SJCRH30 (cell line): ENCODE data around the gene QPCT. TPM values are rescaled to one million over a fixed set of nuclear protein-coding genes. Genes with fewer than 3 reads are reported as not detected.

ENCODE experiments used
- DNase-seq, 2 experiments: peaks; one replicate each; pipeline ENCODE4 v3.0.0-alpha.2; 2015 to 2020
- H3K27ac ChIP-seq: fragments of 250-450 bp; sonication (Bioruptor Pico); 2 replicates; pipeline ENCODE4 v1.5.1; 2020; ENCODE audit warnings: mild to moderate bottlenecking, moderate library complexity
- H3K27me3 ChIP-seq: fragments of 250-450 bp; sonication (Bioruptor Pico); 2 replicates; pipeline ENCODE4 v1.5.1; 2020; ENCODE audit warnings: mild to moderate bottlenecking, moderate library complexity
- H3K36me3 ChIP-seq: fragments of 250-450 bp; sonication (Bioruptor Pico); 2 replicates; pipeline ENCODE4 v1.5.1; 2020; ENCODE audit warnings: mild to moderate bottlenecking, moderate library complexity
- H3K4me1 ChIP-seq: fragments of 250-450 bp; sonication (Bioruptor Pico); 2 replicates; pipeline ENCODE4 v1.5.1; 2020; ENCODE audit warnings: mild to moderate bottlenecking, moderate library complexity
- H3K4me3 ChIP-seq: fragments of 250-450 bp; sonication (Bioruptor Pico); 2 replicates; pipeline ENCODE4 v1.5.1; 2020; ENCODE audit warnings: mild to moderate bottlenecking, moderate library complexity
- H3K9me3 ChIP-seq: fragments of 250-450 bp; sonication (Bioruptor Pico); replicated peaks from 2 replicates; pipeline ENCODE4 v1.5.1; 2020; ENCODE audit warnings: mild to moderate bottlenecking, moderate library complexity
- total RNA-seq: library from RNA; depleted of rRNA; stranded (reverse); fragments of >200 nt; shearing (Covaris generic); gene quantifications from 2 replicates; pipeline ENCODE4 v1.2.3, GENCODE V29; 2014

The QPCT gene
- total RNA-seq, 1 experiment from 2014 or later = 3.1 TPM

- Histone ChIP-seq H3K27me3 (no peaks in the 10 kb centered on the region; the same call in none of the 2 replicates), H3K4me1 (no peaks in the 10 kb centered on the region), H3K4me3 (no peak overlapping the region), H3K36me3 (no peaks in the 10 kb centered on the region), H3K9me3 (no peaks in the 10 kb centered on the region), H3K27ac (no peak overlapping the region)
- no peak for DNase-seq
Observed at GRCh38 chr2:37358466-37358865, 14.0 kb downstream of the QPCT start.

GRCh38 chr2:37361216-37361815 is 16.9 kb downstream of the QPCT start:
- Histone ChIP-seq H3K36me3 (no peaks in the 10 kb centered on the region), H3K9me3 (no peaks in the 10 kb centered on the region), H3K4me3 (no peak overlapping the region), H3K27me3 (no peaks in the 10 kb centered on the region; the same call in none of the 2 replicates), H3K4me1 (no peaks in the 10 kb centered on the region; the same call in 1 of the 2 replicates), H3K27ac (no peak overlapping the region)
- no peak for DNase-seq

- Histone ChIP-seq H3K4me1 (no peaks in the 10 kb centered on the region; the same call in 1 of the 2 replicates), H3K27me3 (no peaks in the 10 kb centered on the region; the same call in none of the 2 replicates), H3K4me3 (no peak overlapping the region), H3K9me3 (no peaks in the 10 kb centered on the region), H3K27ac (no peak overlapping the region), H3K36me3 (no peaks in the 10 kb centered on the region)
- DNase-seq = no peak
Observed at GRCh38 chr2:37361994-37362698, 17.7 kb downstream of the QPCT start.

GRCh38 chr2:37364351-37364750 is 19.9 kb downstream of the QPCT start:
- no peak for DNase-seq
- Histone ChIP-seq H3K4me1 (no peaks in the 10 kb centered on the region; the same call in 1 of the 2 replicates), H3K4me3 (no peak overlapping the region), H3K9me3 (no peaks in the 10 kb centered on the region), H3K36me3 (no peaks in the 10 kb centered on the region), H3K27ac (no peak overlapping the region), H3K27me3 (no peaks in the 10 kb centered on the region; the same call in none of the 2 replicates)

- Histone ChIP-seq H3K4me1 (no peaks in the 10 kb centered on the region; the same call in 1 of the 2 replicates), H3K27ac (no peak overlapping the region), H3K36me3 (no peaks in the 10 kb centered on the region), H3K27me3 (no peaks in the 10 kb centered on the region; the same call in none of the 2 replicates), H3K4me3 (no peak overlapping the region), H3K9me3 (no peaks in the 10 kb centered on the region)
- DNase-seq = no peak
Observed at GRCh38 chr2:37365669-37366068, 21.2 kb downstream of the QPCT start.

GRCh38 chr2:37366773-37367172 is 22.3 kb downstream of the QPCT start:
- DNase-seq = no peak
- no peaks in the 10 kb centered on the region for H3K9me3 ChIP-seq
- no peaks in the 10 kb centered on the region for H3K36me3 ChIP-seq

GRCh38 chr2:37367310-37367709 is 22.9 kb downstream of the QPCT start:
- Histone ChIP-seq H3K27me3 (no peaks in the 10 kb centered on the region), H3K4me3 (no peak overlapping the region), H3K9me3 (no peaks in the 10 kb centered on the region), H3K4me1 (no peaks in the 10 kb centered on the region; the same call in 1 of the 2 replicates), H3K27ac (no peak overlapping the region), H3K36me3 (no peaks in the 10 kb centered on the region)
- DNase-seq = no peak

More at GRCh38 chr2:37366773-37367172, 22.3 kb downstream of the QPCT start:
- no peaks in the 10 kb centered on the region; the same call in 1 of the 2 replicates for H3K27me3 ChIP-seq
- no peak overlapping the region for H3K27ac ChIP-seq
- H3K4me3 ChIP-seq = no peak overlapping the region
- H3K4me1 ChIP-seq = no peaks in the 10 kb centered on the region; the same call in 1 of the 2 replicates

- Histone ChIP-seq H3K36me3 (no peaks in the 10 kb centered on the region), H3K4me3 (no peak overlapping the region), H3K4me1 (no peaks in the 10 kb centered on the region; the same call in 1 of the 2 replicates), H3K27ac (no peak overlapping the region), H3K27me3 (no peaks in the 10 kb centered on the region), H3K9me3 (no peaks in the 10 kb centered on the region)
- no peak for DNase-seq
Observed at GRCh38 chr2:37367984-37368383, 23.6 kb downstream of the QPCT start.

GRCh38 chr2:37370666-37371065 is 26.2 kb downstream of the QPCT start:
- no peaks in the 10 kb centered on the region; the same call in 1 of the 2 replicates for H3K4me1 ChIP-seq
- H3K4me3 ChIP-seq = no peak overlapping the region
- H3K36me3 ChIP-seq = no peaks in the 10 kb centered on the region
- no peak for DNase-seq
- H3K27me3 ChIP-seq = no peaks in the 10 kb centered on the region
- H3K9me3 ChIP-seq = no peaks in the 10 kb centered on the region
- no peak overlapping the region for H3K27ac ChIP-seq

- Histone ChIP-seq H3K9me3 (no peaks in the 10 kb centered on the region), H3K27ac (no peak overlapping the region), H3K4me3 (no peak overlapping the region), H3K27me3 (no peaks in the 10 kb centered on the region), H3K36me3 (no peaks in the 10 kb centered on the region), H3K4me1 (peaks cover 2% of the 10 kb centered on the region; the same call in 1 of the 2 replicates)
- DNase-seq = no peak
Observed at GRCh38 chr2:37372000-37372399, 27.6 kb downstream of the QPCT start.

GRCh38 chr2:37375741-37376288 is 31.4 kb downstream of the QPCT start:
- no peak overlapping the region for H3K27ac ChIP-seq
- no peak overlapping the region for H3K4me3 ChIP-seq
- no peaks in the 10 kb centered on the region for H3K9me3 ChIP-seq
- H3K27me3 ChIP-seq = no peaks in the 10 kb centered on the region
- DNase-seq = no peak
- peaks cover 13% of the 10 kb centered on the region for H3K4me1 ChIP-seq
- no peaks in the 10 kb centered on the region for H3K36me3 ChIP-seq

- Histone ChIP-seq H3K27me3 (no peaks in the 10 kb centered on the region), H3K4me3 (peak overlapping the region; percentile 21), H3K9me3 (no peaks in the 10 kb centered on the region), H3K27ac (no peak overlapping the region), H3K36me3 (no peaks in the 10 kb centered on the region), H3K4me1 (peaks cover 13% of the 10 kb centered on the region)
- peak; percentile 55 to 76 for DNase-seq
Observed at GRCh38 chr2:37376421-37377186, 32.2 kb downstream of the QPCT start.

GRCh38 chr2:37377187-37377532 is 32.7 kb downstream of the QPCT start:
- Histone ChIP-seq H3K9me3 (no peaks in the 10 kb centered on the region), H3K27me3 (no peaks in the 10 kb centered on the region), H3K27ac (no peak overlapping the region), H3K36me3 (no peaks in the 10 kb centered on the region), H3K4me3 (peak overlapping the region; percentile 21), H3K4me1 (peaks cover 13% of the 10 kb centered on the region)
- peak in 1 of 2 experiments; percentile 38 for DNase-seq

GRCh38 chr2:37378411-37378810 is 34.0 kb downstream of the QPCT start:
- Histone ChIP-seq H3K27ac (no peak overlapping the region), H3K27me3 (no peaks in the 10 kb centered on the region), H3K9me3 (no peaks in the 10 kb centered on the region), H3K4me1 (peaks cover 13% of the 10 kb centered on the region), H3K4me3 (no peak overlapping the region), H3K36me3 (no peaks in the 10 kb centered on the region)
- DNase-seq = peak; percentile 37 to 40
